NCI-H1417 (cell line): Measurements from ENCODE around the gene MTR.

Experiments used
- DNase-seq, 3 experiments: peaks; one replicate each; lab custom pipeline; 2025; lab: John Stamatoyannopoulos, UW

Gene MTR

DNA sequence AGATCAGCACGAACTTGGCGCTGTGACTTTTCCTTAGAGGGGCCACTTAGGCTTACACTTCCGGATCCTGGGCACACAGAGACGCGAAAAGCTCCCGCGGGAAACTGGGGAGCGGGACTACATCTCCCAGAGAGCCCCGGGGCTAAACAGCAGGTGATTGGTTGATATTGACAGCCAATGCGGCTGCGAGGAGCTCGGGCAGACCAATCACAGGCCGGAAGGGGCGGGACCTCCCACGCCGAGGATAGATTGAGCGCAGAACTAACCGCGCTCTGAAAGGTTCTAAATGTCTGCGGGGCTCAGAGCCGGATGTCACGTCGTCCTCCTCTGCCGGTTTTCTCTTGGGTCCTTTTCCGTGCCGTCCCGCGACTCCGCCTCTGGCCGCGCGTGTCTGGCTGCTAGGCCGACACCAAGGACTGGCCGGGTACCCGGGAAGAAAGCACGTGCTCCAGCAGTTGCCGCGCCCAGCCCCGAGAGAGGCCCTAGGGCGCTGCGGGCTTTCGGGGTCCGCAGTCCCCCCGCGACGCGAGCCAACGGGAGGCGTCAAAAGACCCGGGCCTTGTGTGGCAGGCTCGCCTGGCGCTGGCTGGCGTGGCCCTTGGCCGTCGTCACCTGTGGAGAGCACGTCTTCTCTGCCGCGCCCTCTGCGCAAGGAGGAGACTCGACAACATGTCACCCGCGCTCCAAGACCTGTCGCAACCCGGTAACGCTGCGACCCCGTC is at the start of gene MTR:
Gene MTR (plus strand): TSS at position 258 of the 722 bp plus-strand sequence. CDS start 412 bp downstream, at position 670.
- peak; percentile 92 to 99 (median 96) for DNase-seq

DNA sequence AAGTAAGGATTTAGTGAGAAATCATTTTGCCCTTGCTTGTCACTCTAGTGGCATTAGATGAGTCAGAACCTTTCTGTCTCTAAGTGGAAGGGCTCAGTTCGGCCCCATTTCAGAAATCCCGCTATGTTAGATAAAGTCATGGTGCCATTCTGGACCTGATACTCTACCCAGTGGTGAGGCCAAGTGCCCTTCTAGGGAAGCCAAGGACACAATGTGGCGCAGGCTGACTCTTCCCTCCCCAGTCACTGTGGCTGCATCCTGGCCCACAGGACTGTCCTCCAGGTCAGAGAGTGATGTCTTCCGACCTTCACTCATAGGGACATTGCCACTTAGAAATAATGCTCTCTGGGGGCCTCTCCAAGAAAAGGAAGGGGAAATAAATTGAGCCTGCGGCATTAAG is 48.3 kb upstream of the MTR start:
- DNase-seq, result no peak

DNA sequence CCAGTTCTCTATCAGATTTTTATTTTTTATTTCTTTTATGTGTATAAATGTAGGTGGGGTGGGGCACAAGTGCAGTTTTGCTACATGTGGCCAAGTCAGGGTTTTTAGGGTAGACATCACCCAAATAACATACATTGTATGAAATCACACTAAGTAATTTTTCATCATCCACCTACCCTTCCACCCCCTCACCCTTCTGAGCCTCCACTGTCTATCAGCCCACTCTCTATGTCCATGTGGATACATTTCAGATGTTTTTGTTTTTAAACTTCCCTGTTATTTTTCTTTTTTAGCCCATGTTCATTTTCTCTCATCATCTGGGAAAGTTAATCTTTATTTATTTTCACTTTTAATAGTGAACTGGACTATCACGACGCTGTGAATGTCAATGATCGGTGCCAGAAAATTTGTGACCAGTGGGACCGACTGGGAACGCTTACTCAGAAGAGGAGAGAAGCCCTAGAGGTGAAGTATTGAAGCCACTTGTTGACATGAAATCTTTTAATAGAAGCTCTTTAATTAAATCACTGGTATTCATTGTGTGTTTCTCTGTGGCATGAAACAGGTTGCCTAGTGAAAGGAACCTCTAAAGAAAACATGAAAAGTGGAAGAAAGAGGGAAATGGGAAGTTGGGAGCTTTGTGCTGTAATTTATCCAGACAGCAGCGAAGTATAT is 47.6 kb upstream of the MTR start:
- DNase-seq, result no peak

GRCh38 chr1:236748268-236748870 is 46.7 kb upstream of the MTR start:
- no peak for DNase-seq

DNA sequence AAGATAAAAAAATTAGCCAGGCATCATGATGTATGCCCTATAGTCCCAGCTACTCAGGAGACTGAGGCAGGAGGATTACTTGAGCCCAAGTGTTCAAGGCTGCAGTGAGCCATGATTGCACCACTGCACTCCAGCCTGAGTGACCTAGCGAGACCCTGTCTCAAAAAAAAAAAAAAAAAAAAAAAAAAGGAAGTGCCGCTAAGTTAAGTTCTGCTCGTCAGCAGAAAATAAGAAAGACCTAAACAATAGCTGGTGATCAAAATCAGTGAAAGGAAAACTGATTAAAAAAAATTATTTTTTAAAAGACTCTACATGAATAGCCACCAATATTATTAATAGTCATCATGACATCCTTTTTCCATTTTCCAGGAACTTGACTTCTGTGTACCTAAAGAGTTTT is 44.2 kb upstream of the MTR start:
- no peak for DNase-seq

GRCh38 chr1:236751385-236751784 is 43.7 kb upstream of the MTR start:
- no peak for DNase-seq

DNA sequence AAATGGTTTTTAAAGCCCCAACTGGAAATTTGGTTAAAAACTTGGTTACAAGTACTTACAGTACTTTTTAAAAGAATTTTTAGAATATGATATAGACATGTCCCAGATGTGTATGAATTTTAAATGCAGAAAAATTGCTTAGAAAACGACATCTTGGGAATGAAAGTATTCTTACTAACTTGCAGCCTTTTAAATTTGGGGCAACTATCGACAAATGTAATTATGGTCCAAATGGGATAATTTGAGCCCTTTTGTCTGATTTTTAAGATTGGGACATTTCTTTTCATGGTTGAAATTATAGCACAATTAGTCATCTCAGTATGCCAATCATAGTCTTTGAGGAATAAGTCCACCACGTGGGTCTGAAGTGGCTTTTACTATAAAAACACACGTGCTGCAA is 43.2 kb upstream of the MTR start:
- no peak for DNase-seq

DNA sequence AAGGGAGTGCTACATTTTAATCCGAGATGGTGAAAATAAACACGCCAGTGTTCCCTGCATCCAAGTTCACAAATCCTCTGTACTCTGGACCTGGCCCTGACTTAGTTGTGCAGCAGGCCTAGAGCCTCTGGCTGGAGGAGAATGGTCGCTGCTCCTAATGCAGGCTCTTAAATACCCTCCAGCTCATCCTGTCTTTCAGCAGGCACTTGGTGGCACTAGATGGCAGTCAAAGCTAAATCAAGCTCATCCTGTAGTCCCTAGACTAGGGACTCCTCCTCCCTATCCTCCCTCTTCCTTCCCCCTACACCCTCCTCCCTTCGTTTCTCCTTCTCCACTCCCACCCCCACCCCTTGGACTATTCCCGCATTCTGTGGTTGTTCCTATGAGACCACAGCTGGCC is 41.6 kb upstream of the MTR start:
- peak in 2 of 3 experiments; percentile 18 to 40 for DNase-seq

DNA sequence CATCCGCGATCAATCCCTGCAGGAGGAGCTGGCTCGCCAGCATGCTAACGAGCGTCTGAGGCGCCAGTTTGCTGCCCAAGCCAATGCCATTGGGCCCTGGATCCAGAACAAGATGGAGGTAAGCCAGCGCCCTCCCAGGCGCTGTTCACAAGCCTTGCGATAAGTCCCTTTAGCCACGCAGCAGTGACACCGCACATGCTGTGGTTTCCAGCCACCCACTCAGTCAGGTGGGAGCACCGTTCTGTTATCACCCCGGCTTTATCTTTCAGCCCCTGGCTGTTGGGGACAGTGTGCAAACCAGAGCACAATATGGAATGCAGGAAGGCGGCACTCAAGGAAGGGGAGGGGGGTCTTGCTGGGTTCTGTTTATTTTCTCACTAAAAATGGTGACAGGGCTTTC is 41.1 kb upstream of the MTR start:
- no peak for DNase-seq

DNA sequence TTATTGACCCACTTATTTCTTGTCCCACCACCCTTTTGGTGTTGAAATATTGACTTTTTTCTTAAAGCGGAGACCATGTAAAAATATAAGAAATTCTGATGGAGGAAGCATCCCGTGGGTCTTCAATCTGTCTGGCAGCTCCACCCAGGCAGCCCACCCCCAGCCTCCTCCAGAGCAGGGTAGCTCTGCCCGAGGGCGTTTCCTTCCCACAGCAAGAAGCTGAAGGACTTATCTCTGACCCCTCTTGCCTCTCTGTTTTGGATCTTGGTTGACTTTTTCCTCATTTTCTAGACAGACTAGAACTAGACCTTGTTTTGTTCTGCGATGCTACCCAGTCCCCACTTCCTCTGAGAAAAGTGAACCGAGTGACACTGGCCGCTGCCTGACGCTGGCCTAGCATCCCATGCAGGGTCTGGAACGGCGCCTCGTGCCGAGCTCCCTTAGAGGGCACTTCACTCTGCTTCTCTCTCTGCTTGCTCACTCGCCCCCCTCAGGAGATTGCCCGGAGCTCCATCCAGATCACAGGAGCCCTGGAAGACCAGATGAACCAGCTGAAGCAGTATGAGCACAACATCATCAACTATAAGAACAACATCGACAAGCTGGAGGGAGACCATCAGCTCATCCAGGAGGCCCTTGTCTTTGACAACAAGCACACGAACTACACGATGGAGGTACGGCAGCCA is 40.4 kb upstream of the MTR start:
- DNase-seq, result no peak

DNA sequence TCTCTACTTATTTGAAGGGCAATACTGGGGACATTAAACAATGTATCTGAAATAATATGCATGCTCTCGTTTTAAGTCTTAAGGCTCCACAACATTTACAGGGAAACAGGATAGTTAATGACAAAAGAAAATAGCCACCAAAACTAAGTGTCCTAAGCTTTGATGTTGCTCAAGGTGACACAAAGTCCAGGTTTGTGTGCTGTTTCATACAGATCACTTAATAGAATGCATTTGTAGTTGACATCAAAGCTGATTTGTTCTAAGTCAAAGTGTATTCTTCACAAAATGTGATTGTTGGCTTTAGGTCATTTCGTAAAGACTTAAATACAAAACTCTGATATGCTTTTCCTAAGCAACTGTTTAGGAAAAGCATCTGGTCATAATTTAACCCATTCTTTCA is 37.5 kb upstream of the MTR start:
- DNase-seq, result no peak

DNA sequence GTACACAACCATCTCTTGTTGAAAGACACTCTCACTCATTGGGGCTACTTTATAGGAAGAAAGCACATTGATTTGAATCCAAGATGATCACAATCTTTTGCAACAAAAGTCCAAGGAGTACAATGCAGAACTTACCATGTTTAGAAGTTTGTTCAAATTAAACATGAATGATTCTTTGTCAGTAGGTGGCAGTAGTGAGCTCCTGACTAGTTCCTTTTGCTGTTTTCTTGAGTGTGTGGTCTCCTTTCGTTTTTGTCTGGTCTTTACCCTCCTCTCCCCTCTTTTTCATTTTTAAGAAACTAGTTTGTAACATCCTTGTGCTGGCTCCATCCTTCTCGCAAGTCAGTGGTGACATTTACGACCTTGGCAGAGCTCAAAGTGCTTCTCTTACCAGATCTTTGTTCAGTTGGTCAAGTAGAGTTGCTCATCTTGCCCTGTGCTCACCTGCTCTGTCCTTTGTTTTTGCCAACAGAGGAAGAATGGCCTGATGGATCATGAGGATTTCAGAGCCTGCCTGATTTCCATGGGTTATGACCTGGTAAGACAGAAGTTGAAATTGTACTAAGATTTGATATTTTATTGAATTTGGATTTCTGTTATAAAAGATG is 35.7 kb upstream of the MTR start:
- DNase-seq, result peak in 2 of 3 experiments; percentile 22 to 54

GRCh38 chr1:236760480-236760879 is 34.6 kb upstream of the MTR start:
- DNase-seq, result peak in 1 of 3 experiments; percentile 4

DNA sequence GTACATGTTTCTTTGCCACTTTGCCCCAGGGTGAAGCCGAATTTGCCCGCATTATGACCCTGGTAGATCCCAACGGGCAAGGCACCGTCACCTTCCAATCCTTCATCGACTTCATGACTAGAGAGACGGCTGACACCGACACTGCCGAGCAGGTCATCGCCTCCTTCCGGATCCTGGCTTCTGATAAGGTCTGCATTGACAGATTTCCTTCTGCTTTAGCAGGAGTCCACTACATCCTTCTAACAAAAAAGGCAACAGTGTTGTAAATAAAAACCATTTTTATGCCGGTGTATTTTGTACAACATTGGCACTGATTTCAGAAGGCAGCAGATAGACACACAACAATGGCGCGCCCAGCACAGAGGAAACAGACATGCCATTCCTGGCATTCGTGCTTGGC is 34.1 kb upstream of the MTR start:
- DNase-seq, result no peak

DNA sequence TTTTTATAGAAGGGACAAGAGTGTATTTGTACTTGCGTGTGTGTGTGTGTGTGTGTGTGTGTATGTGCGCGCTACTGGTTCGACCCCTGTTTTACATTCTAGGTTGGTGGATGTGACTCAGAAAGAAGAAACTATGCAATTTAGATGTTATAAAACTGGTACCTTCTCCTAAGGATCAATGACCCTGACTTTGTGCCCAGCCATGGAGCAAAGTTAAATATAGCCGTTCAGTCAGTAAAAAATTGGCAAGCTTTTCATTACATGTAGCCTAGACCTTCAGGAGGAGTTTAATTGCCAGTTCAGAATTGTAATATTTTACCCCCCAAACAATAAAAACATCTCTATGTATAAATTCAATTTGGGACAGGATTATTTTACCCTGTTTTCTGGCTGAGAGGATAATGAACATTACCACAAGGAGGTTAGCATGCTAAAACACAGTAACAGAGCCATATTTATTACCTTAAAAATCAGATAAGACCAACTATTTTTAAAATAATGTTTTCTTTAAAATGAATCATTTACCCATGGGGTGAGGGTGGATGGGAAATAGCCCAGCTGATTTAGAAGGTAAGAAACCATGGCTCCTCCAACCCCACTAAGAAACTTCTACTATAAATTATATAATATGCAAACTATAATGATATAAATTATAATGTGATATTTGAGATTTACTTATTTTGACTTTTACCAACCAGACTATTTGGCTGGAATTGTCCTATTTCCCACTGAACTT is 33.5 kb upstream of the MTR start:
- DNase-seq, result no peak

DNA sequence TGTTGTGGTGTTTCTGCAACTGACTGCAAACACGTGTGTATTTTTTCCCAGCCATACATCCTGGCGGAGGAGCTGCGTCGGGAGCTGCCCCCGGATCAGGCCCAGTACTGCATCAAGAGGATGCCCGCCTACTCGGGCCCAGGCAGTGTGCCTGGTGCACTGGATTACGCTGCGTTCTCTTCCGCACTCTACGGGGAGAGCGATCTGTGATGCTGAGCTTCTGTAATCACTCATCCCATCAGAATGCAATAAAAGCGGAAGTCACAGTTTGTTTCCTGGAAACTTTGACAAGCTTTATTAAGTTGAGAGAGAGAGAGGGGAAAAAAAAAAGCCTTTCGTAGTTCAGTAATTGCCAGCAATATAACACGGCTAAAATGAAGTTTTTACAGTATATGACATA is 32.7 kb upstream of the MTR start:
- no peak for DNase-seq

DNA sequence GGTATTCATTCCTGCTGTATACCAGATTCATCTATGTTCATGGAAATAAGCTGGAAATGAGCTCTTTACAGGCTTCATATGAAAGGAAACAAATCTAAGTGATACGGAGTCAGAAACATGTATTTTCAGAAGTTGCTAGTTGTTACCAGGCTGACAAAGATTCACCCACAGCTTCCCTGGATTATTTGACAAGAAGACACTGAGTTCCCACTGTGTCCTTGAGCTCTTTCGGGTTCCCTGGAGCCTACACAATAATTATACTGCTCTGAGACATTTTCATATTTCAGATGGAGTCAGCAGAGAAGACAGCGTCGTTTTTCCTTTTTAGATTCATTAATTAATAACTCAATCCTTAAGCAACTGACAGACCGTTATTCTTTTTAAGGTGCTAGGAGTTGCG is 29.3 kb upstream of the MTR start:
- no peak for DNase-seq

DNA sequence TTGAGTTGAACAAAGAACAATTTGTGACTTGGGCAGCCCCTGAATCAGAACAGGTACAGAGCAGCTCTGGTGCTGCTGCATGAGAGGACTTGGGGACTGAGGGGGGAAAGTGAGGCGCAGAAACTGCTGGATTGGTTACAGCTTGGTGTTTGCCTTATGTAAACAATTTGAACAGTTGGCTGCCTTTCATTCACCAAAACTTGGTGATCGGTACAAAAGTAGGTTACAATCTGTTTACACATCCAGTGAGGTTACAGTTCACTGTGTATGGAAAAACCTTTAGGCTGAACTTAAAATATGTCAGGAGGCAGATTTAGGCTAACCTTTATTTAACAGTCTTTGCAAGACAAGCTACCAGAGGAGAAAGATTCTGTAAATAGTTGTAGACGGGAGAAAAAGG is 28.6 kb upstream of the MTR start:
- no peak for DNase-seq

- DNase-seq, result no peak
Measured at GRCh38 chr1:236767276-236767675, 27.8 kb upstream of the MTR start.

DNA sequence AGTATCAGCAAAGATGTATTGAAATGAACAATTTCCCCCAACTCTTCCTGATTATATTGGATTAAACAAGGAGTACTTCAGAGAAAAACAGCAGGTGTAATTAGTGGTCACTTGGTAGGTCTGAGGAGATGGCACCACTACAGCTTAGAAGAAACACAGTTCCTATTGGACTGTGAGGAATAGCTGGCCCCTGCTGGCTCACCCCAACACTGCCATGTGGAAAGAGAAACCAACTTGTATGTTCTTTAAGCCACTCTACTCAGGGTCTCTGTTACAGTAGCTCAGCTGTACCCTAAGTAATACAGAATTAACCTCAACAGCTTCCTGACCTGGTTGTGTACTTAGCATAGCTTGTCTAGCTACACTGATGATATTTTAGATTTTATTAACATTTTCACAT is 26.5 kb upstream of the MTR start:
- DNase-seq, result no peak

GRCh38 chr1:236773919-236774318 is 21.2 kb upstream of the MTR start:
- DNase-seq, result no peak

DNA sequence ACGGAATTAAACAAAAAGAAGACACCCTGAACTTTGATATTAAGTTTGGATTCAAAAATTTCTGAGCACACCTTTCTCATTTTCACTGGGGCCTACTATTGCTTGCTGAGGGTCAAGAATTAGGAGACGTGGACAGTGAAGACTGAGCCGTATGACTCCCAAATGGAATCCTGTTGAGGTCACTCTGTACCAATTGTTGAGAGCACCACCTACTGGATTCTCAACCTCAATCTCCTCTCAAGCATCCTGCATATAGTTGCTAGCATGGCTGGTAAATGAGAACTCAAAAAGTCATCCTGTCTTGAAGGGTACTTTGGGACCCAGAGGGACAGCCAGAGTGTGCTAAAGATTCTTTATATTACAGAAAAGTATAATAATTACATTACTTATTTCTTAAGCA is 20.2 kb upstream of the MTR start:
- peak in 1 of 3 experiments; percentile 26 for DNase-seq
